ENCODE results near the gene IPO7.
"Not testable (repeated sequence)": the region's sequence is repeated elsewhere in the genome, so short reads cannot be mapped to it uniquely, and the experiment has no call there.

The IPO7 gene

GRCh38 chr11:9384535-9385326 lies at the start of gene IPO7:
Gene IPO7 (plus strand): TSS chr11:9384652. CDS start chr11:9384764, 112 bp downstream.
- peak within 1 kb of the TSS; percentile 86 for H3K27ac ChIP-seq
- DNase-seq (ENCODE audit: low read depth, low spot score): peak; percentile 62

GRCh38 chr11:9341638-9342178 lies 42.7 kb upstream of the IPO7 start:
- no peak overlapping the region for H3K27ac ChIP-seq
- no peak for DNase-seq (ENCODE audit: low read depth, low spot score)

GRCh38 chr11:9344061-9344680 lies 40.3 kb upstream of the IPO7 start:
- H3K27ac ChIP-seq: no peak overlapping the region
- no peak for DNase-seq (ENCODE audit: low read depth, low spot score)

GRCh38 chr11:9347100-9347499 lies 37.4 kb upstream of the IPO7 start:
- H3K27ac ChIP-seq: no peak overlapping the region
- no peak for DNase-seq (ENCODE audit: low read depth, low spot score)

- not testable (repeated sequence) for H3K27ac ChIP-seq; DNase-seq (ENCODE audit: low read depth, low spot score)
These were observed 36.7 kb upstream of the IPO7 start for GRCh38 chr11:9347779-9348178.

- H3K27ac ChIP-seq: peak overlapping the region; percentile 40
- DNase-seq (ENCODE audit: low read depth, low spot score): no peak
These were observed 33.1 kb upstream of the IPO7 start for GRCh38 chr11:9351321-9351881.

- H3K27ac ChIP-seq: peak overlapping the region; percentile 92
- no peak for DNase-seq (ENCODE audit: low read depth, low spot score)
These were observed 27.4 kb upstream of the IPO7 start for GRCh38 chr11:9357041-9357440.

GRCh38 chr11:9360862-9361622 lies 23.4 kb upstream of the IPO7 start:
- peak overlapping the region; percentile 100 for H3K27ac ChIP-seq
- DNase-seq (ENCODE audit: low read depth, low spot score): not testable (repeated sequence)

- no peak for DNase-seq (ENCODE audit: low read depth, low spot score)
- H3K27ac ChIP-seq: peak overlapping the region; percentile 100
These were observed 22.0 kb upstream of the IPO7 start for GRCh38 chr11:9362393-9362863.

GRCh38 chr11:9363954-9364912 lies 20.2 kb upstream of the IPO7 start:
- H3K27ac ChIP-seq: peak overlapping the region; percentile 100
- DNase-seq (ENCODE audit: low read depth, low spot score): peak; percentile 94

- no peak for DNase-seq (ENCODE audit: low read depth, low spot score)
These were observed 16.9 kb upstream of the IPO7 start for GRCh38 chr11:9367551-9367950.

GRCh38 chr11:9377036-9377435 lies 7.4 kb upstream of the IPO7 start:
- H3K27ac ChIP-seq: peak overlapping the region; percentile 47
- no peak for DNase-seq (ENCODE audit: low read depth, low spot score)

More at GRCh38 chr11:9367551-9367950, 16.9 kb upstream of the IPO7 start:
- H3K27ac ChIP-seq: no peak overlapping the region

- no peak overlapping the region for H3K27ac ChIP-seq
- DNase-seq (ENCODE audit: low read depth, low spot score): no peak
These were observed 5.4 kb upstream of the IPO7 start for GRCh38 chr11:9379041-9379440.

GRCh38 chr11:9380773-9381172 lies 3.7 kb upstream of the IPO7 start:
- DNase-seq (ENCODE audit: low read depth, low spot score): no peak
- no peak overlapping the region for H3K27ac ChIP-seq

- DNase-seq (ENCODE audit: low read depth, low spot score): no peak
- peak overlapping the region; percentile 86 for H3K27ac ChIP-seq
These were observed 961 bp downstream of the IPO7 start for GRCh38 chr11:9385327-9385899.

GRCh38 chr11:9386086-9386485 lies 1.6 kb downstream of the IPO7 start:
- H3K27ac ChIP-seq: peak overlapping the region; percentile 86
- DNase-seq (ENCODE audit: low read depth, low spot score): no peak

- DNase-seq (ENCODE audit: low read depth, low spot score): no peak
- H3K27ac ChIP-seq: peak overlapping the region; percentile 86
These were observed 2.4 kb downstream of the IPO7 start for GRCh38 chr11:9386901-9387300.

- H3K27ac ChIP-seq: no peak overlapping the region
- no peak for DNase-seq (ENCODE audit: low read depth, low spot score)
These were observed 11.9 kb downstream of the IPO7 start for GRCh38 chr11:9396310-9396709.

GRCh38 chr11:9396752-9397151 lies 12.3 kb downstream of the IPO7 start:
- no peak overlapping the region for H3K27ac ChIP-seq
- DNase-seq (ENCODE audit: low read depth, low spot score): no peak
